DOHH2 (cell line): ENCODE results near the gene SFPQ.

Source experiments
- H3F3A ChIP-seq: fragments of 200-600 bp; sonication (generic), shearing (Covaris generic); 2 replicates; pipeline ENCODE4 v1.6.0; 2016; ENCODE audit warnings: antibody characterized with exemption, mild to moderate bottlenecking; ENCODE audit not compliant: control insufficient read depth, insufficient read depth
- H3K27ac ChIP-seq: fragments of 200-600 bp; sonication (generic); 2 replicates; pipeline ENCODE4 v1.5.1; 2014; ENCODE audit warnings: low read depth, mild to moderate bottlenecking, low read length, moderate library complexity
- H3K27me3 ChIP-seq: fragments of 200-600 bp; sonication (generic); 2 replicates; pipeline ENCODE4 v1.6.1; 2014; ENCODE audit warnings: mild to moderate bottlenecking, low read length, mixed read lengths; ENCODE audit not compliant: control insufficient read depth
- H3K36me3 ChIP-seq: fragments of 200-600 bp; sonication (generic); 2 replicates; pipeline ENCODE4 v1.6.1; 2014; ENCODE audit warnings: mild to moderate bottlenecking, low read length, moderate library complexity, mixed read lengths; ENCODE audit not compliant: control insufficient read depth
- H3K4me1 ChIP-seq: fragments of 200-600 bp; sonication (generic); 2 replicates; pipeline ENCODE4 v1.6.1; 2014; ENCODE audit warnings: mild to moderate bottlenecking, low read length, mixed read lengths; ENCODE audit not compliant: control insufficient read depth
- H3K4me2 ChIP-seq: fragments of 200-600 bp; sonication (generic); 2 replicates; pipeline ENCODE4 v1.6.0; 2014; ENCODE audit warnings: mild to moderate bottlenecking, low read length, moderate library complexity
- H3K4me3 ChIP-seq: fragments of 200-600 bp; sonication (generic); 2 replicates; pipeline ENCODE4 v1.5.1; 2014; ENCODE audit warnings: mild to moderate bottlenecking, low read length, mixed read lengths
- H3K79me2 ChIP-seq: fragments of 200-600 bp; sonication (generic); 2 replicates; pipeline ENCODE4 v1.6.1; 2014; ENCODE audit warnings: mild to moderate bottlenecking, low read length, mixed read lengths; ENCODE audit not compliant: control insufficient read depth
- H3K9me2 ChIP-seq: fragments of 200-600 bp; sonication (generic); replicated peaks from 2 replicates; pipeline ENCODE4 v1.6.1; 2014; ENCODE audit warnings: mild to moderate bottlenecking, low read length, mixed read lengths; ENCODE audit not compliant: control insufficient read depth
- H3K9me3 ChIP-seq: fragments of 200-600 bp; sonication (generic); 2 replicates; pipeline ENCODE4 v1.6.1; 2014; ENCODE audit warnings: antibody characterized with exemption, low read length, mixed read lengths; ENCODE audit not compliant: control insufficient read depth, insufficient read depth
- H4K20me1 ChIP-seq: fragments of 200-600 bp; sonication (generic); 2 replicates; pipeline ENCODE4 v1.6.0; 2014; ENCODE audit warnings: low read depth, mild to moderate bottlenecking, antibody characterized with exemption, low read length, moderate library complexity; ENCODE audit not compliant: control insufficient read depth, insufficient read depth
- CTCF ChIP-seq: fragments of 200-600 bp; sonication (generic); IDR thresholded peaks from one replicate; pipeline ENCODE4 v1.5.1; 2014; ENCODE audit warnings: antibody characterized with exemption, mild to moderate bottlenecking, low read depth, low read length; ENCODE audit not compliant: poor library complexity, severe bottlenecking
- EZH2phosphoT487 ChIP-seq: fragments of 200-600 bp; sonication (generic); IDR thresholded peaks from 2 replicates; pipeline ENCODE4 v1.6.1; 2017; ENCODE audit warnings: borderline replicate concordance, mild to moderate bottlenecking, antibody characterized with exemption, low read length, moderate library complexity, mixed read lengths

SFPQ gene

GRCh38 chr1:35191429-35192055 lies 1.4 kb downstream of the SFPQ start:
- peak overlapping the region; percentile 93 for H3K4me3 ChIP-seq
- peaks cover 63% of the 10 kb centered on the region for H3K36me3 ChIP-seq

GRCh38 chr1:35190784-35191183 lies 2.2 kb downstream of the SFPQ start:
- H3K27ac ChIP-seq, result no peak overlapping the region
- H3K4me2 ChIP-seq, result peak overlapping the region; percentile 94
- H3K27me3 ChIP-seq, result no peaks in the 10 kb centered on the region
- no peaks in the 10 kb centered on the region for H3K9me3 ChIP-seq
- no peaks in the 10 kb centered on the region for H3K9me2 ChIP-seq
- peaks cover 78% of the 10 kb centered on the region for H3K79me2 ChIP-seq
- H3K4me1 ChIP-seq, result peaks cover 46% of the 10 kb centered on the region
- TF ChIP-seq EZH2phosphoT487, result no peak
- TF ChIP-seq CTCF, result no peak
- peak overlapping the region; percentile 93 for H3K4me3 ChIP-seq
- peaks cover 58% of the 10 kb centered on the region for H4K20me1 ChIP-seq
- peaks cover 44% of the 10 kb centered on the region for H3F3A ChIP-seq
- peaks cover 71% of the 10 kb centered on the region for H3K36me3 ChIP-seq

More at GRCh38 chr1:35191429-35192055, 1.4 kb downstream of the SFPQ start:
- Histone ChIP-seq H3K4me2 (peak overlapping the region; percentile 94), H3K27me3 (no peaks in the 10 kb centered on the region), H3K9me3 (no peaks in the 10 kb centered on the region), H3K9me2 (no peaks in the 10 kb centered on the region), H3F3A (peaks cover 37% of the 10 kb centered on the region), H4K20me1 (peaks cover 51% of the 10 kb centered on the region), H3K27ac (peak overlapping the region; percentile 75), H3K79me2 (peaks cover 71% of the 10 kb centered on the region), H3K4me1 (peaks cover 41% of the 10 kb centered on the region)
- TF ChIP-seq CTCF (no peak), EZH2phosphoT487 (no peak)

- peaks cover 75% of the 10 kb centered on the region for H4K20me1 ChIP-seq
- H3K4me2 ChIP-seq, result peak overlapping the region; percentile 3
- TF ChIP-seq CTCF (no peak), EZH2phosphoT487 (no peak)
- H3K79me2 ChIP-seq, result peaks cover 95% of the 10 kb centered on the region
- H3K36me3 ChIP-seq, result peaks cover 91% of the 10 kb centered on the region
- H3K4me3 ChIP-seq, result no peak overlapping the region; the same call in 1 of the 2 replicates
- H3K9me3 ChIP-seq, result no peaks in the 10 kb centered on the region
- H3K27ac ChIP-seq, result no peak overlapping the region
- H3K9me2 ChIP-seq, result no peaks in the 10 kb centered on the region
- H3K4me1 ChIP-seq, result peaks cover 45% of the 10 kb centered on the region
- no peaks in the 10 kb centered on the region for H3K27me3 ChIP-seq
- H3F3A ChIP-seq, result peaks cover 64% of the 10 kb centered on the region
These were observed 4.2 kb downstream of the SFPQ start for GRCh38 chr1:35188578-35189392.
